Smooth muscle cell (in vitro differentiated cells): ENCODE measurements around the gene CNTN3. TPM values are rescaled to one million over a fixed set of nuclear protein-coding genes. Genes with fewer than 3 reads are reported as not detected.

Source experiments
- DNase-seq: peaks from one replicate; lab custom pipeline; 2025; ENCODE audit not compliant: unreplicated experiment; lab: John Stamatoyannopoulos, UW
- H2AFZ ChIP-seq: fragments of 200-600 bp; sonication (generic); 2 replicates; pipeline ENCODE4 v1.6.0; 2016; ENCODE audit warnings: antibody characterized with exemption, low read depth, mild to moderate bottlenecking
- H3F3A ChIP-seq: fragments of 200-600 bp; sonication (generic); 2 replicates; pipeline ENCODE4 v1.6.0; 2017; ENCODE audit warnings: antibody characterized with exemption, low read depth
- H3K27ac ChIP-seq: fragments of 200-600 bp; sonication (generic); 2 replicates; pipeline ENCODE4 v1.5.1; 2016; ENCODE audit warnings: low read depth, mild to moderate bottlenecking
- H3K27me3 ChIP-seq: fragments of 200-600 bp; sonication (generic); 2 replicates; pipeline ENCODE4 v1.6.1; 2016; ENCODE audit warnings: low read depth, mild to moderate bottlenecking
- H3K36me3 ChIP-seq: fragments of 200-600 bp; sonication (generic); 2 replicates; pipeline ENCODE4 v1.5.1; 2016; ENCODE audit warnings: low read depth
- H3K4me1 ChIP-seq: fragments of 200-600 bp; sonication (generic); 2 replicates; pipeline ENCODE4 v1.5.1; 2016; ENCODE audit warnings: low read depth
- H3K4me2 ChIP-seq: fragments of 200-600 bp; sonication (generic); 2 replicates; pipeline ENCODE4 v1.6.0; 2016; ENCODE audit warnings: mild to moderate bottlenecking
- H3K4me3 ChIP-seq: fragments of 200-600 bp; sonication (generic); 2 replicates; pipeline ENCODE4 v1.5.1; 2016; ENCODE audit warnings: mild to moderate bottlenecking
- H3K79me2 ChIP-seq: fragments of 200-600 bp; sonication (generic); 2 replicates; pipeline ENCODE4 v1.6.0; 2016; ENCODE audit warnings: low read depth, mild to moderate bottlenecking
- H3K9ac ChIP-seq: fragments of 200-600 bp; sonication (generic); 2 replicates; pipeline ENCODE4 v1.6.0; 2016; ENCODE audit warnings: low read depth
- H3K9me3 ChIP-seq: fragments of 200-600 bp; sonication (generic); replicated peaks from 2 replicates; pipeline ENCODE4 v1.5.1; 2016; ENCODE audit warnings: low read depth
- H4K20me1 ChIP-seq: fragments of 200-600 bp; sonication (generic); 2 replicates; pipeline ENCODE4 v1.6.0; 2016; ENCODE audit warnings: low read depth
- CTCF ChIP-seq: fragments of 200-600 bp; sonication (generic); IDR thresholded peaks from 2 replicates; pipeline ENCODE4 v1.5.1; 2017; ENCODE audit warnings: borderline replicate concordance, mild to moderate bottlenecking, antibody characterized with exemption; ENCODE audit not compliant: insufficient read depth, poor library complexity, severe bottlenecking
- WGBS: methylation state at CpG from one replicate; pipeline ENCODE4 v1.1.7; 2016; ENCODE audit warnings: low lambda C conversion rate; 5-methylcytosine and 5-hydroxymethylcytosine counted together
- polyA plus RNA-seq: library from polyadenylated mRNA; unstranded; fragments of >200 nt; fragmentation: Nextera tagmentation; extraction: Ambion mirVana; gene quantifications from 2 replicates; pipeline ENCODE4 v1.2.1, GENCODE V29; 2016
- total RNA-seq: library from RNA; depleted of rRNA; stranded (reverse); fragments of >200 nt; gene quantifications from 2 replicates; pipeline ENCODE4 v1.2.3, GENCODE V29; 2014

Gene CNTN3
- total and polyA plus RNA-seq, 2 experiments from 2014 or later = not detected

DNA sequence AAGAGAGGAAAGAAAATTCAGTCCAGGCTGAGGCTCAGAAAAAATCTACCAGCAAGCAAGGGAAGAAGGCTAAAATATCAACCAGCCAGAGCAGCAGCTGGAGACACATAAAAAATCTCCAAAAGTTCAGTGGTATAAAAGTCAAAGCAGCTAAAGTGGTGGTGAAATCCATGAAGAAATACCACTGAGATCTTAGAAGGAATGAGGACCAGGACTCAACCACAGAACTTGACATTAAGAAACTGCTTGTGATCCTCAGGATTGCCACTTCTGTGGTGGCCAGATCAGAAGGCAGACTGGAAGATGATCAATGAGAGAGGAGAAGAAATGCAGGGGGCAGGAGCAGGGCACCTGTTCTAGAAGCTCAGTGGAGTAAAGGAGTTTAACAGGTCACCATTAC lies 22.5 kb downstream of the CNTN3 start:
- Histone ChIP-seq H3F3A (no peaks in the 10 kb centered on the region), H3K4me1 (no peaks in the 10 kb centered on the region), H3K9me3 (no peaks in the 10 kb centered on the region), H3K4me3 (no peak overlapping the region), H3K9ac (no peak overlapping the region), H3K27ac (no peak overlapping the region), H3K4me2 (no peak overlapping the region), H2AFZ (no peak overlapping the region), H3K79me2 (no peaks in the 10 kb centered on the region), H3K27me3 (no peaks in the 10 kb centered on the region), H3K36me3 (no peaks in the 10 kb centered on the region), H4K20me1 (no peaks in the 10 kb centered on the region)
- no peak for TF ChIP-seq CTCF
- no peak for DNase-seq

- no peak for TF ChIP-seq CTCF
- H2AFZ ChIP-seq = no peak overlapping the region
- no peaks in the 10 kb centered on the region for H3K79me2 ChIP-seq
- no peaks in the 10 kb centered on the region for H3K36me3 ChIP-seq
- H3K27ac ChIP-seq = no peak overlapping the region
- H3F3A ChIP-seq = no peaks in the 10 kb centered on the region
- WGBS = 89% methylated on average over 2 of the region's 2 CpGs
- no peak for DNase-seq
- H3K9ac ChIP-seq = no peak overlapping the region
- no peaks in the 10 kb centered on the region for H3K4me1 ChIP-seq
- H3K4me3 ChIP-seq = no peak overlapping the region
- no peak overlapping the region for H3K4me2 ChIP-seq
- H3K9me3 ChIP-seq = no peaks in the 10 kb centered on the region
- H3K27me3 ChIP-seq = no peaks in the 10 kb centered on the region
- no peaks in the 10 kb centered on the region for H4K20me1 ChIP-seq
These were observed 23.1 kb downstream of the CNTN3 start for GRCh38 chr3:74591342-74591741.

DNA sequence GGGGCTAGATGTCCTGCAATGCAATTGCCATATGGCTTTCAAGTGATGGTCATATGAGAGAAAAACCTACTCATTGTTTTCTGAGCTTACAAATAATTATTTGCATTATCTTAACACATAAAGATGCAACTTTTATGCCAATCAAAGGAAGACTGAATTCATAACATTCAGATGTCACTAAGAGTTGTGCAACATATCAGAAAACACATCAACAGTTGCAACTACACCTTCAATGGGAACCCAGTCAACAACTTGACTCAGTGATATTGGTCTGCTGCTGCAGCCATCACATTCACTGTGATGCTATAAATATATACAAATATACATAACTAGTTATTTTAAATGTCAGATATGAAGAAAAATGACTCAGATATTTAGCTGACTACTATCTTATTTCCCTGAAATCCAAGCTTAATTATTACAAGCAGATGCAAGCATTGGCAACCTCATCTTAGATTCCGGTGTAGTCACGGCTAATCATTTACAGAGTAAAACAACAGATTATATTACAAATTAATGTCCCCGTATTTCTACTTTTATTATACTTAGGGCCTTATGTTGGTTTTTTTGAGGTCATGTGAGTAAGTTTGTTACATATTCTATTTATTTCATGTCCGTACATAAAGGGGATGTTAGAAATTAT lies 23.7 kb downstream of the CNTN3 start:
- TF ChIP-seq CTCF = no peak
- Histone ChIP-seq H3K9me3 (no peaks in the 10 kb centered on the region), H3K27me3 (no peaks in the 10 kb centered on the region), H3K27ac (no peak overlapping the region), H2AFZ (no peak overlapping the region), H3K36me3 (no peaks in the 10 kb centered on the region), H3K9ac (no peak overlapping the region), H3K4me1 (no peaks in the 10 kb centered on the region), H4K20me1 (no peaks in the 10 kb centered on the region), H3K4me3 (no peak overlapping the region), H3K79me2 (no peaks in the 10 kb centered on the region), H3K4me2 (no peak overlapping the region), H3F3A (no peaks in the 10 kb centered on the region)
- WGBS = 87% methylated on average over 4 of the region's 4 CpGs
- DNase-seq = no peak

GRCh38 chr3:74584782-74585181 lies 29.7 kb downstream of the CNTN3 start:
- Histone ChIP-seq H3K27ac (no peak overlapping the region), H3K4me3 (no peak overlapping the region), H3K79me2 (no peaks in the 10 kb centered on the region), H3K4me1 (no peaks in the 10 kb centered on the region), H3K4me2 (no peak overlapping the region), H2AFZ (no peak overlapping the region), H3K27me3 (no peaks in the 10 kb centered on the region), H3K36me3 (no peaks in the 10 kb centered on the region), H4K20me1 (no peaks in the 10 kb centered on the region), H3K9ac (no peak overlapping the region), H3F3A (no peaks in the 10 kb centered on the region), H3K9me3 (no peaks in the 10 kb centered on the region)
- 78% methylated on average over 2 of the region's 2 CpGs for WGBS
- no peak for DNase-seq
- TF ChIP-seq CTCF = no peak
